Transverse colon (tissue), 4 donors: ENCODE measurements around the gene CCDC197.

Experiments used
- CTCF ChIP-seq, 5 experiments: fragments of 200-600 bp in 3 of 5; fragments of 450-650 bp in 2 of 5; sonication (generic) in 3 of 5; IDR thresholded peaks; 1 replicate in 2 of 5; 2 replicates in 3 of 5; pipeline ENCODE4 v1.5.1; 2016 to 2017; ENCODE audit warnings: antibody characterized with exemption in 5 of 5, inconsistent platforms in 3 of 5, mild to moderate bottlenecking in 2 of 5, moderate library complexity in 1 of 5
- EP300 ChIP-seq: sonication (generic); formaldehyde crosslinking; IDR thresholded peaks from one replicate; pipeline ENCODE4 v1.6.1; 2017; ENCODE audit warnings: antibody characterized with exemption, low read depth
- POLR2A ChIP-seq: fragments of 450-650 bp; IDR thresholded peaks from one replicate; pipeline ENCODE4 v1.6.1; 2016; ENCODE audit warnings: antibody characterized with exemption, mild to moderate bottlenecking, moderate library complexity
- POLR2AphosphoS5 ChIP-seq, 3 donors: sonication (generic); formaldehyde crosslinking; IDR thresholded peaks; one replicate each; pipeline ENCODE4 v1.6.1; 2016; ENCODE audit warnings: antibody characterized with exemption in 3 of 3

GRCh38 chr14:94041551-94042346, 44.6 kb downstream of the CCDC197 start:
- TF ChIP-seq CTCF (IDR thresholded peaks at IDR 0.05) = no peak
- no peak for TF ChIP-seq POLR2A
- TF ChIP-seq EP300 = no peak
- TF ChIP-seq POLR2AphosphoS5 (IDR thresholded peaks at IDR 0.05) = no peak
